ENCODE data around the gene ANKRD44.

Gene ANKRD44

DNA sequence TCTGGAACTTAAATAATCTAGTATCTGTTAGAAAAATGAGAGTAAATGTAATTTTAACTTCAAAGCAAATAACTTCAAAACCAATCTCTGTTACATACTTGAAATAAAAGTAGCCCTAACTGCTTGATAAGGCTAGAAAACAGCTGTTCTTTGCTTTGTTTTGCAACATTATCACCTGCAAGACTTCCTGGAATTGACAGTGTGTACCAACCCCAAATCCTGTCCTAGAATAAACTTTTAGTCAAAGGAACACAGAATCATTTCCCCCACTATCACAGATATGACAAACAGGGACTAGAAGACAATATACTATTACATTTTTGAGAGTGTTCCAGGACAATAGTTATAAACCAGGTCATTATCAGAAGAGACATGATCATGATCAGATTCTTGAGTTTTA, 278.8 kb downstream of the ANKRD44 start:
- H3K36me3 ChIP-seq (ENCODE audit: insufficient read depth, low read length) = peaks cover 66% of the 10 kb centered on the region
- no peaks in the 10 kb centered on the region for H3F3A ChIP-seq (ENCODE audit: insufficient read depth, low read length)
- no peaks in the 10 kb centered on the region for H3K9me3 ChIP-seq (ENCODE audit: low read length)
- no peak overlapping the region for H3K27ac ChIP-seq (ENCODE audit: low read depth, low read length, poor library complexity, severe bottlenecking)
- no peak for TF ChIP-seq EZH2 (IDR thresholded peaks at IDR 0.05; ENCODE audit: borderline replicate concordance, low read length)
- TF ChIP-seq, protein P1, sequence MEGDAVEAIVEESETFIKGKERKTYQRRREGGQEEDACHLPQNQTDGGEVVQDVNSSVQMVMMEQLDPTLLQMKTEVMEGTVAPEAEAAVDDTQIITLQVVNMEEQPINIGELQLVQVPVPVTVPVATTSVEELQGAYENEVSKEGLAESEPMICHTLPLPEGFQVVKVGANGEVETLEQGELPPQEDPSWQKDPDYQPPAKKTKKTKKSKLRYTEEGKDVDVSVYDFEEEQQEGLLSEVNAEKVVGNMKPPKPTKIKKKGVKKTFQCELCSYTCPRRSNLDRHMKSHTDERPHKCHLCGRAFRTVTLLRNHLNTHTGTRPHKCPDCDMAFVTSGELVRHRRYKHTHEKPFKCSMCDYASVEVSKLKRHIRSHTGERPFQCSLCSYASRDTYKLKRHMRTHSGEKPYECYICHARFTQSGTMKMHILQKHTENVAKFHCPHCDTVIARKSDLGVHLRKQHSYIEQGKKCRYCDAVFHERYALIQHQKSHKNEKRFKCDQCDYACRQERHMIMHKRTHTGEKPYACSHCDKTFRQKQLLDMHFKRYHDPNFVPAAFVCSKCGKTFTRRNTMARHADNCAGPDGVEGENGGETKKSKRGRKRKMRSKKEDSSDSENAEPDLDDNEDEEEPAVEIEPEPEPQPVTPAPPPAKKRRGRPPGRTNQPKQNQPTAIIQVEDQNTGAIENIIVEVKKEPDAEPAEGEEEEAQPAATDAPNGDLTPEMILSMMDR (IDR thresholded peaks at IDR 0.05; ENCODE audit: low read length) = no peak
- H3K9ac ChIP-seq (ENCODE audit: low read length) = no peak overlapping the region
- H4K20me1 ChIP-seq (ENCODE audit: insufficient read depth, low read length) = no peaks in the 10 kb centered on the region
- H3K4me1 ChIP-seq (ENCODE audit: insufficient read depth, low read length, severe bottlenecking) = no peaks in the 10 kb centered on the region
- no peak overlapping the region for H3K4me2 ChIP-seq (ENCODE audit: low read length)
- no peaks in the 10 kb centered on the region for H3K9me2 ChIP-seq (ENCODE audit: low read depth, low read length)
- H3K79me2 ChIP-seq (ENCODE audit: insufficient read depth, low read length) = no peaks in the 10 kb centered on the region
- no peak overlapping the region for H3K4me3 ChIP-seq (ENCODE audit: low read depth, low read length, poor library complexity, severe bottlenecking)
- H2AFZ ChIP-seq (ENCODE audit: low read length) = no peak overlapping the region
- no peaks in the 10 kb centered on the region for H3K27me3 ChIP-seq (ENCODE audit: insufficient read depth, low read length)

DNA sequence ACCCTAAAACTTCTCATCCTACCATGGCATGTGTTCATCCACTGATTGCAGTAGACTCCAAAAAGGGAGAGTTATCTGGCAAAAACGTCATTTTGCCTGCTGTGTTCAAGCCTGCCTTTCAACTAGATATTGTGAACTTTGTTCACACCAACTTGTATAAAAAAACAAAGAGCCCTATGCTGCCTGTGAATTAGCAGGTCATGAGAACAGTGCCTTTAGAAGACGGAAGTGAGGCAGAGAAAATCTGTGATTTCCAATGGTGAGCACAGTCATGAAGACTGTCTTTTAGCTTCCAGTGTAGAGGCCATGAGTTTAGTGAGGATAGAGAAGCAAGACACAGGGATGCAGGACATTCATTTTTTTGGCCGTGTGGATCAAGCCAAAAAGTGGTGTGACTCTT, 280.5 kb downstream of the ANKRD44 start:
- Histone ChIP-seq H3K36me3 (ENCODE audit: insufficient read depth, low read length) (peaks cover 56% of the 10 kb centered on the region), H2AFZ (ENCODE audit: low read length) (no peak overlapping the region), H3K79me2 (ENCODE audit: insufficient read depth, low read length) (no peaks in the 10 kb centered on the region), H3K4me2 (ENCODE audit: low read length) (no peak overlapping the region), H3K27me3 (ENCODE audit: insufficient read depth, low read length) (no peaks in the 10 kb centered on the region), H3F3A (ENCODE audit: insufficient read depth, low read length) (no peaks in the 10 kb centered on the region), H3K4me3 (ENCODE audit: low read depth, low read length, poor library complexity, severe bottlenecking) (no peak overlapping the region), H3K9me2 (ENCODE audit: low read depth, low read length) (no peaks in the 10 kb centered on the region), H4K20me1 (ENCODE audit: insufficient read depth, low read length) (no peaks in the 10 kb centered on the region), H3K9ac (ENCODE audit: low read length) (no peak overlapping the region), H3K4me1 (ENCODE audit: insufficient read depth, low read length, severe bottlenecking) (no peaks in the 10 kb centered on the region), H3K9me3 (ENCODE audit: low read length) (no peaks in the 10 kb centered on the region), H3K27ac (ENCODE audit: low read depth, low read length, poor library complexity, severe bottlenecking) (no peak overlapping the region)
- TF ChIP-seq, protein P1 (IDR thresholded peaks at IDR 0.05; ENCODE audit: low read length) = no peak
- no peak for TF ChIP-seq EZH2 (IDR thresholded peaks at IDR 0.05; ENCODE audit: borderline replicate concordance, low read length)

DNA sequence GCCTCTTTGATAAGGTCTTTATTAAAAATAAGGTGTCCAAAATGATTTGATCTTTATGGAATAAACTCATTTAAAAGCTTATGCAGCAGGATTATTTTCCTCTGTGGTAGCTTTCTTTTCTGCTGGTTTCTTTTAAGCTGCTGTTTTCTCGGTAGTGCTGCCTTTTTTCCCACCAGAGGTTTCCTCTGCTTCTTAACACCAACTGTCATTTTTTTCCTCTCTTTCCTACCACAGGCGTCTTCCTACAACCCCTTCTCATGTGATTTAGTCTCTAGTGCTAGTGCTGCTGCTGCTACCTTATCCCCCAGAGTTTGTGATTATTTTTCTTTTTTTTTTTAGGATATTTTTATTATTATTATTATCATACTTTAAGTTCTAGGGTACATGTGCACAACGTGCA, 281.9 kb downstream of the ANKRD44 start:
- no peaks in the 10 kb centered on the region for H3K27me3 ChIP-seq (ENCODE audit: insufficient read depth, low read length)
- H3K4me3 ChIP-seq (ENCODE audit: low read depth, low read length, poor library complexity, severe bottlenecking) = no peak overlapping the region
- TF ChIP-seq, protein P1 (IDR thresholded peaks at IDR 0.05; ENCODE audit: low read length) = no peak
- no peak for TF ChIP-seq EZH2 (IDR thresholded peaks at IDR 0.05; ENCODE audit: borderline replicate concordance, low read length)
- no peak overlapping the region for H3K9ac ChIP-seq (ENCODE audit: low read length)
- H4K20me1 ChIP-seq (ENCODE audit: insufficient read depth, low read length) = no peaks in the 10 kb centered on the region
- no peak overlapping the region for H3K27ac ChIP-seq (ENCODE audit: low read depth, low read length, poor library complexity, severe bottlenecking)
- H3K4me1 ChIP-seq (ENCODE audit: insufficient read depth, low read length, severe bottlenecking) = no peaks in the 10 kb centered on the region
- no peak overlapping the region for H2AFZ ChIP-seq (ENCODE audit: low read length)
- H3K79me2 ChIP-seq (ENCODE audit: insufficient read depth, low read length) = no peaks in the 10 kb centered on the region
- H3K9me3 ChIP-seq (ENCODE audit: low read length) = no peaks in the 10 kb centered on the region
- H3F3A ChIP-seq (ENCODE audit: insufficient read depth, low read length) = no peaks in the 10 kb centered on the region
- no peak overlapping the region for H3K4me2 ChIP-seq (ENCODE audit: low read length)
- peaks cover 56% of the 10 kb centered on the region for H3K36me3 ChIP-seq (ENCODE audit: insufficient read depth, low read length)
- no peaks in the 10 kb centered on the region for H3K9me2 ChIP-seq (ENCODE audit: low read depth, low read length)
